ENCODE measurements around the gene GPX6. TPM values are rescaled to one million over a fixed set of nuclear protein-coding genes. Genes with fewer than 3 reads are reported as not detected.

The GPX6 gene
- total and polyA plus RNA-seq, 7 donors: not detected

DNA sequence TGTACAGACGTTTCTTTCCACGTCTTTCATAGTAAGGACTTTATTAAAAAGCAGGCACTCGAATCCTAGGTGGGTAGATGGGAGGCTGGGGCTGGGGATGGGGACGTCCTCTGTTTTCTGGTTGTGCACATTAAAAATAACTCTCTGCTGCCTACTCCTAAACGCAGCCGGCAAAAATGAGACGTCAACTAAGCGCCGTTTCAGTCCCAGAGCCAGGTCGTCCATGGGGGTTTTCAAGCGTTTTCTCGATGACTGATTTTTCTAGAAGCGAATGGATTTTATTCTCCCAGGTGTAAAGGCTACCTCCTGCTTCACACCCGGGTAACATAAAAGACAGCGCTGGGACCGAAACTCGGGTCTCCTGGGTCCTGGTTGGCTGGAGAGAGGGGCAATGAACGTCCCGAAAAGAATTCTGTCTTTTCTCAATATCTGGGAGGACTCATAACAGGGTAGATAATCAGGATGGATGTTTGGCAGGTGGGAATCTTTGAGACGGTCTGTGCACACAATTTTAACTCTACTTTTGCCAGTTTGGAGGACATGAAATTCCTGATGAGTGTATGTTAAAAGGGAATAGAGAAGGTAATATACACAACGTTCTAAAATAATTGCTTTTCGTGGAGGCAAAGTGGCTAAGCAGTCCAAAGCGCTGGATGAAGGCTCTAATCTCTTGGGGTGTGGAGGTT, 25.2 kb downstream of the GPX6 start:
- Histone ChIP-seq H3K27me3 (ENCODE audit: insufficient read depth in 3 of 3, low read length in 2 of 3) (peaks cover 0 to 34% (median 6%) of the 10 kb centered on the region in 3 donors), H3K4me1 (no peaks in the 10 kb centered on the region), H3K9me3 (no peaks in the 10 kb centered on the region), H3K27ac (no peak overlapping the region), H3K4me3 (peak overlapping the region; percentile 36), H3K36me3 (ENCODE audit: insufficient read depth in 1 of 2, low read depth in 1 of 2) (no peaks in the 10 kb centered on the region)
- intact Hi-C loops (cut with DNase I): no loop called here
- TF ChIP-seq, protein P1, sequence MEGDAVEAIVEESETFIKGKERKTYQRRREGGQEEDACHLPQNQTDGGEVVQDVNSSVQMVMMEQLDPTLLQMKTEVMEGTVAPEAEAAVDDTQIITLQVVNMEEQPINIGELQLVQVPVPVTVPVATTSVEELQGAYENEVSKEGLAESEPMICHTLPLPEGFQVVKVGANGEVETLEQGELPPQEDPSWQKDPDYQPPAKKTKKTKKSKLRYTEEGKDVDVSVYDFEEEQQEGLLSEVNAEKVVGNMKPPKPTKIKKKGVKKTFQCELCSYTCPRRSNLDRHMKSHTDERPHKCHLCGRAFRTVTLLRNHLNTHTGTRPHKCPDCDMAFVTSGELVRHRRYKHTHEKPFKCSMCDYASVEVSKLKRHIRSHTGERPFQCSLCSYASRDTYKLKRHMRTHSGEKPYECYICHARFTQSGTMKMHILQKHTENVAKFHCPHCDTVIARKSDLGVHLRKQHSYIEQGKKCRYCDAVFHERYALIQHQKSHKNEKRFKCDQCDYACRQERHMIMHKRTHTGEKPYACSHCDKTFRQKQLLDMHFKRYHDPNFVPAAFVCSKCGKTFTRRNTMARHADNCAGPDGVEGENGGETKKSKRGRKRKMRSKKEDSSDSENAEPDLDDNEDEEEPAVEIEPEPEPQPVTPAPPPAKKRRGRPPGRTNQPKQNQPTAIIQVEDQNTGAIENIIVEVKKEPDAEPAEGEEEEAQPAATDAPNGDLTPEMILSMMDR (IDR thresholded peaks at IDR 0.05): no peak
- WGBS, 3 donors: 8 to 10% (median 10%) methylated on average over 23 of the region's 23 CpGs
- DNase-seq: no peak
- ATAC-seq: no peak

DNA sequence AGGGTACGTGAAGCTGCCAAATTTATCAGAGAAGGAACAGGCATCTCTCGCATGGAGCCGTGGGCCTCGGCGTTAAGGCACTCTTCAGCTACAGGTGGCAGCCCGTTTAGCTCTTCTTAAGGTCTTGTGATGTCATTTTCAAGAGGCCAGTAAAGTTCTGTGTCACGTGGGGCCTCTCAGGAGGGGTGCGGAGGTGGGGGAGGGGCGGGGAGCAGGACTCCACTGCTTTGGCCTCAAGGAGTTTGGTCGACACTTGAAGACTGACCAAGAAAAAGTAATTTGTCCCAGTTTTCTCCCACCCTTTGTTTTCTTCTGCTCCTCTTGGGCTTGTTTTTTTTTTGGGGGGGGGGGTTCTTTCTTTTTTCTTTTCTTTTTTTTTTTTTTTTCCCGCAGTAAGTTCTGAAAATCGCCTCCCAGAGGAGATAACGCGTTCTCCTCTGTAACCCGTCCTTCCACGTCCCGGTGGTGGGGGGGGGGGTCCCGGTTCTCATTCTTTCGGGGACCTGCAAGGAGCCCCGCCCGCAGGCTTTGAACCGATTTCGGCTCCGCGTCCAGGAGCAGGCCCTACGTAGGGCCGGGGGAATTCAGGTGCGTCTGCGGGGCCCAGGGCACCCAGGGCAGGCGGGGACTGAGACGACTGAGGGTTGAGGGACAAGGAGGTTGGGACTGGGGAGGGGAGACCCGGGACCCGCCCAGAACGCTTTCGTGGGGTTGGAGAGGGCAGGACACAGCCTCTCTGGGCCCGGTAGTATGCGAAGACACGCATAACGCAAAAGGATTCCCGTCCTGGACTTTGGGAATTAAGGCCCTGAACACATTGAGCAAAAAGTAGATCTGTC, 26.0 kb downstream of the GPX6 start:
- H3K27ac ChIP-seq: no peak overlapping the region
- ATAC-seq: peak in 2 of 4 donors; percentile 38 to 63
- H3K4me1 ChIP-seq: no peaks in the 10 kb centered on the region
- intact Hi-C loops (cut with DNase I): no loop called here
- TF ChIP-seq, protein P1 (IDR thresholded peaks at IDR 0.05): no peak
- peak overlapping the region; percentile 36 for H3K4me3 ChIP-seq
- H3K9me3 ChIP-seq: no peaks in the 10 kb centered on the region
- H3K27me3 ChIP-seq (ENCODE audit: insufficient read depth in 3 of 3, low read length in 2 of 3): peaks cover 0 to 34% (median 6%) of the 10 kb centered on the region in 3 donors
- no peaks in the 10 kb centered on the region for H3K36me3 ChIP-seq (ENCODE audit: insufficient read depth in 1 of 2, low read depth in 1 of 2)
- DNase-seq: peak in 1 of 2 donors; percentile 41
- 4 to 8% (median 6%) methylated on average over 40 of the region's 40 CpGs for WGBS, 3 donors

DNA sequence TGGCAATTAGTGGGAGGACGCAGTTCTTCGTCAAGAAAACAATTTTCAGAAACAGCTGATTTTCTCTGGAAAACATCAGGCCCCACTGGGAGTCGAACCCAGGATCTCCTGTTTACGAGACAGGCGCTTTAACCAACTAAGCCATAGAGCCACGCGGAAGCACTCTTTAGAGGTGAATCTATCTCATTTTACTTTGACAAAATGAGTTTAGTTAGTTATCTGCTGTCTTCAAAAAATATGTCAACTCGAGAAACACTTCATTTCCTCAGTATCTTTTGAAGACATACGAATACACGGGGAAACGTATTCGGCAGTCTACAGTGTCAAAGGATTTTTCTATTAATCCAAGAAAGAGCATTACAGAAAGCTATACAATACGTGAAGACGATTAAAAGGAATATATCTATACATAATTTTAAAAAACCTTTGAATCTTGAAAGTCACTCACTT, 26.7 kb downstream of the GPX6 start:
- WGBS, 3 donors: 23 to 26% (median 24%) methylated on average over 14 of the region's 14 CpGs
- Histone ChIP-seq H3K4me3 (peak overlapping the region; percentile 36), H3K27me3 (ENCODE audit: insufficient read depth in 3 of 3, low read length in 2 of 3) (peaks cover 0 to 32% (median 6%) of the 10 kb centered on the region in 3 donors), H3K9me3 (no peaks in the 10 kb centered on the region), H3K36me3 (ENCODE audit: insufficient read depth in 1 of 2, low read depth in 1 of 2) (no peaks in the 10 kb centered on the region), H3K4me1 (no peaks in the 10 kb centered on the region), H3K27ac (no peak overlapping the region)
- no peak for ATAC-seq
- intact Hi-C loops (cut with DNase I): no loop called here
- no peak for DNase-seq
- TF ChIP-seq, protein P1 (IDR thresholded peaks at IDR 0.05): no peak

DNA sequence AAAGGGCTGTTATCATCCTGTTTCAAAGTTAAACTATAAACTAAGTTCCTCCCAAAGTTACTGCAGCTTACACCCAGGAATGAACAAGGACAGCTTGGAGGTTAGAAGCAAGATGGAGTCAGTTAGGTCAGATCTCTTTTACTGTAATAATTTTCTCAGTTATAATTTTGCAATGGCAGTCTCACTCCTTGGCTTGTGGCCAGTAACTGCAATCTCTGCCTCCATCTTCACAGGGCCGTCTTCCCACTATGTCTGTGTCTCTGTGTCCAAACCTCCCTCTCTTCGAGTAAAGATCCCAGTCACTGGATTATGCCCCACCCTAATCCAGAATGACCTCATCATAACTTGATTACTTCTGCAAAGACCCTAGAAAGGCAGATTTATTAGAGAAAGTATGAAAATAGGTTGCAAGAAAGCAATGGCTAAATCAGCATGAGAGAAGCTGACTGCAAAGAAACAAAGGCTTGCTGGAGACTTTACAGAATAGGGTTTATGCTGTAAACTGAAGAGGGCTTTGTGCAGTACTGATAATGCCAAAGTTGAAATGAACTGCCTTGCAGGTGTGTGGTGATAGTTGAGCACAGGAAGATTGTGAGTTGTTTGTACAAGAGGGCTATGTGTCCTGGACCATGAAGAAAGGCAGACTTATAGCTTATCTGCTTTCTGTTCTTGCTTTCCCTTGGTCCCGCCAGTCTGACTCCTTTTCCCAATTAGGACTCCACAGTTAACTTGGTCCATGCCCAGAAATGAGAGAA, 28.4 kb downstream of the GPX6 start:
- TF ChIP-seq, protein P1 (IDR thresholded peaks at IDR 0.05): no peak
- 53 to 65% (median 54%) methylated on average over 3 of the region's 3 CpGs for WGBS, 3 donors
- Histone ChIP-seq H3K27me3 (ENCODE audit: insufficient read depth in 3 of 3, low read length in 2 of 3) (peaks cover 0 to 25% (median 6%) of the 10 kb centered on the region in 3 donors), H3K27ac (no peak overlapping the region), H3K9me3 (no peaks in the 10 kb centered on the region), H3K4me3 (no peak overlapping the region), H3K36me3 (ENCODE audit: insufficient read depth in 1 of 2, low read depth in 1 of 2) (no peaks in the 10 kb centered on the region), H3K4me1 (no peaks in the 10 kb centered on the region)
- no peak for ATAC-seq
- intact Hi-C loops (cut with DNase I): no loop called here
- no peak for DNase-seq

Measured in psoas muscle (tissue), 8 donors.